OCI-M1 (cell line): ENCODE results near the gene TUBB8.
"Not testable (repeated sequence)": the region's sequence is repeated elsewhere in the genome, so short reads cannot be mapped to it uniquely, and the experiment has no call there.

Experiments used
- DNase-seq: peaks from one replicate; lab custom pipeline; 2025; lab: John Stamatoyannopoulos, UW

TUBB8 gene

DNA sequence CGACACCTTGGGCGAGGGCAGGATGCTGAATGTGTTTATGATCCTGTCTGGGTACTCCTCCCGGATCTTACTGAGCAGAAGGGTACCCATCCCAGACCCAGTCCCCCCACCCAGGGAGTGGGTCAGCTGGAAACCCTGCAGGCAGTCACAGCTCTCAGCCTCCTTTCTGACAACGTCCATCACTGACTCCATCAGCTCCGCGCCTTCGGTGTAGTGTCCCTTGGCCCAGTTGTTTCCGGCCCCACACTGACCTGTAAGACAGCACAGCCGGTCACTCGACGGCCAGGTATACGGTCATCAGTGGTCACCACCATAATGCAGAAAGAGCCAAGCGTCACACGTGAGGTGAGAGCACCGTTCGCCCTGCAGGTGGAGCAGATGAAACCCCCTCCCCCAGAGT is 1.2 kb downstream of the TUBB8 start:
- not testable (repeated sequence) for DNase-seq

GRCh38 chr10:13315-13635 is 35.8 kb downstream of the TUBB8 start:
- not testable (repeated sequence) for DNase-seq

DNA sequence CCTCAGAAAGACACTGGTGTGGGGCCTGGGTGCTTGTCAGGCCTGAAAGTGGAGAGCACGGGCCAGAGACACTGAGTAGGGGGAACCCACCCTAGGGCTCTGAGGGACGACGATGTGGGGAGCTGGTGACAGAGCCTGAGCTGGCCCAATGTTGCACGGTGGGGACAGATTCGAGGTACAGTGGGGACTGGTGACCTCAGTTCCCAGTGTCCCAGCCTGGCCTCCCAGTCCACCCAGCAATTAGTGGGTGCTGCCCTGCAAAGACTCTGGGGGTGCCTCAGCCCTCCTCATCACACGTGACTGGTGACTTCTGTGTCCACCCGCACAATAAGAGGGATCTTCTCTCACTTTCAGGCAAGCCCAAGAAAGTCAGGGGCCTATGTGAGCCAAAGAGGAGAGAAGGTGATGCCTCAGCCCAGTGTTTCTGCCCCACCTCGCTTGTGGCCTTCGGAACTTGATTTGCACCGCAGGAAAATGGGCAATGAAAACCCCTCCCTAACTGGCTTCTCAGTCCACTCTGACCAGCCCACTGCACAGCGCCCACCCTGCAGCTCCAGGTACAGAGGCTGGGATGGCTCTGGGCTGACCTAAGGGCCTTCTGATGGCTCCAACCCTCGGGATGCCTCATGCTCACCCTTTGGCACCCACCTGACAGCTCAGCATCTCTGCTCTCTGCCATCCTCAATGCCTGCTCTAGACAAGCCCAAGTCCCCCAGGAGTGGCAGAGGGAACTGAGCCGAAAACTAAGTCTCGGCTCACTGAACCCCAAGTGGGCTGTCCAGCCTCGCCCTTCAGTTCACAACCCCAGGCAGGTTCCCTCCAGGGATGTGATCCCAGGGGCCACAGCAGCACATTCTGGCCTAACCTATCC is 36.4 kb downstream of the TUBB8 start:
- DNase-seq: not testable (repeated sequence)

DNA sequence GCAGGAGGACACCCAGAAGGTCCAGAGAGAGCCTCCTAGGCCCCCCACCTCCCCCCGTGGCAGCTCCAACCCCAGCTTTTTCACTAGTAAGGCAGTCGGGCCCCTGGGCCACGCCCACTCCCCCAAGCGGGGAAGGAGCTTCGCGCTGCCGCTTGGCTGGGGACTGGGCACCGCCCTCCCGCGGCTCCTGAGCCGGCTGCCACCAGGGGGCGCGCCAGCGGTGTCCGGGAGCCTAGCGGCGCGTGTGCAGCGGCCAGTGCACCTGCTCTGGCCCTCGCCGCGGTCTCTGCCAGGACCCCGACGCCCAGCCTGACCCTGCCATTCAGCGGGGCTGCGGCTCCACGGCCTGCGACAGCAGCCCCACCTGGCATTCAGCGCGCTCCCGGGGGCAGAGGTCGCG is 37.8 kb downstream of the TUBB8 start:
- DNase-seq: not testable (repeated sequence)

DNA sequence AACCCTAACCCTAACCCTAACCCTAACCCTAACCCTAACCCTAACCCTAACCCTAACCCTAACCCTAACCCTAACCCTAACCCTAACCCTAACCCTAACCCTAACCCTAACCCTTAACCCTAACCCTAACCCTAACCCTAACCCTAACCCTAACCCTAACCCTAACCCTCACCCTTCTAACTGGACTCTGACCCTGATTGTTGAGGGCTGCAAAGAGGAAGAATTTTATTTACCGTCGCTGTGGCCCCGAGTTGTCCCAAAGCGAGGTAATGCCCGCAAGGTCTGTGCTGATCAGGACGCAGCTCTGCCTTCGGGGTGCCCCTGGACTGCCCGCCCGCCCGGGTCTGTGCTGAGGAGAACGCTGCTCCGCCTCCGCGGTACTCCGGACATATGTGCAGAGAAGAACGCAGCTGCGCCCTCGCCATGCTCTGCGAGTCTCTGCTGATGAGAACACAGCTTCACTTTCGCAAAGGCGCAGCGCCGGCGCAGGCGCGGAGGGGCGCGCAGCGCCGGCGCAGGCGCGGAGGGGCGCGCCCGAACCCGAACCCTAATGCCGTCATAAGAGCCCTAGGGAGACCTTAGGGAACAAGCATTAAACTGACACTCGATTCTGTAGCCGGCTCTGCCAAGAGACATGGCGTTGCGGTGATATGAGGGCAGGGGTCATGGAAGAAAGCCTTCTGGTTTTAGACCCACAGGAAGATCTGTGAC is 38.7 kb downstream of the TUBB8 start:
- not testable (repeated sequence) for DNase-seq
